ENCODE data around the gene P2RY2. TPM values are rescaled to one million over a fixed set of nuclear protein-coding genes. Genes with fewer than 3 reads are reported as not detected.

P2RY2 gene
- total and polyA plus RNA-seq, 2 experiments from 2014 or later: 0.63 to 1.6 TPM

GRCh38 chr11:73186294-73186850, 31.7 kb upstream of the P2RY2 start:
- Mint-ChIP-seq H3K27me3 (ENCODE audit: insufficient read depth, low read depth, poor library complexity) (peaks cover 14% of the 10 kb centered on the region), H3K4me3 (no peak overlapping the region), H3K4me1 (peaks cover 11% of the 10 kb centered on the region; the same call in 2 of the 3 replicates), H3K27ac (no peak overlapping the region), H3K9me3 (no peaks in the 10 kb centered on the region), H3K36me3 (ENCODE audit: low read depth) (no peaks in the 10 kb centered on the region)
- no peaks in the 10 kb centered on the region for H3K36me3 ChIP-seq (ENCODE audit: insufficient read depth)
- ATAC-seq (no peak), DNase-seq (ENCODE audit: low spot score) (no peak)
- no peaks in the 10 kb centered on the region for H3F3A ChIP-seq (replicated peaks; ENCODE audit: low read depth)
- H2AFZ ChIP-seq: no peak overlapping the region
- H3K4me3 ChIP-seq: no peak overlapping the region
- H3K9me2 ChIP-seq (ENCODE audit: insufficient read depth): no peaks in the 10 kb centered on the region
- H3K27me3 ChIP-seq (ENCODE audit: insufficient read depth): no peaks in the 10 kb centered on the region
- H3K79me2 ChIP-seq (replicated peaks; ENCODE audit: insufficient read depth): no peaks in the 10 kb centered on the region
- TF ChIP-seq NANOG (IDR thresholded peaks at IDR 0.05; ENCODE audit: borderline replicate concordance) (no peak), ZNF114 (CRISPR knock-in tag; IDR thresholded peaks at IDR 0.05) (no peak), ZNF462 (CRISPR knock-in tag; IDR thresholded peaks at IDR 0.05) (no peak), STAT1 (IDR thresholded peaks at IDR 0.05; ENCODE audit: unreplicated experiment) (no peak), CREB1 (CRISPR knock-in tag; IDR thresholded peaks at IDR 0.05; ENCODE audit: low read depth) (no peak), EZH2 (IDR thresholded peaks at IDR 0.05; ENCODE audit: low read depth, unreplicated experiment) (no peak)
- H3K4me1 ChIP-seq (ENCODE audit: insufficient read depth): no peaks in the 10 kb centered on the region
- H4K20me1 ChIP-seq (replicated peaks; ENCODE audit: insufficient read depth): no peaks in the 10 kb centered on the region
- H3K27ac ChIP-seq (ENCODE audit: low read depth): no peak overlapping the region
- H3K4me2 ChIP-seq: no peak overlapping the region

GRCh38 chr11:73186886-73187285, 31.2 kb upstream of the P2RY2 start:
- H3K4me3 Mint-ChIP-seq: no peak overlapping the region
- ATAC-seq: no peak

More at GRCh38 chr11:73186886-73187285, 31.2 kb upstream of the P2RY2 start:
- no peak for DNase-seq (ENCODE audit: low spot score)
- Mint-ChIP-seq H3K4me1 (peaks cover 11% of the 10 kb centered on the region; the same call in 2 of the 3 replicates), H3K36me3 (ENCODE audit: low read depth) (no peaks in the 10 kb centered on the region), H3K27ac (no peak overlapping the region), H3K9me3 (no peaks in the 10 kb centered on the region), H3K27me3 (ENCODE audit: insufficient read depth, low read depth, poor library complexity) (peaks cover 14% of the 10 kb centered on the region)
- Histone ChIP-seq H3K4me1 (ENCODE audit: insufficient read depth) (no peaks in the 10 kb centered on the region), H4K20me1 (replicated peaks; ENCODE audit: insufficient read depth) (no peaks in the 10 kb centered on the region), H3K27me3 (ENCODE audit: insufficient read depth) (no peaks in the 10 kb centered on the region), H3K36me3 (ENCODE audit: insufficient read depth) (no peaks in the 10 kb centered on the region), H3K9me2 (ENCODE audit: insufficient read depth) (no peaks in the 10 kb centered on the region), H3F3A (replicated peaks; ENCODE audit: low read depth) (no peaks in the 10 kb centered on the region), H2AFZ (no peak overlapping the region), H3K4me3 (no peak overlapping the region), H3K27ac (ENCODE audit: low read depth) (no peak overlapping the region), H3K4me2 (no peak overlapping the region), H3K79me2 (replicated peaks; ENCODE audit: insufficient read depth) (no peaks in the 10 kb centered on the region)
- TF ChIP-seq NANOG (IDR thresholded peaks at IDR 0.05; ENCODE audit: borderline replicate concordance) (no peak), ZNF331 (CRISPR knock-in tag; IDR thresholded peaks at IDR 0.05; ENCODE audit: low read depth) (no peak), ETS1 (IDR thresholded peaks at IDR 0.05) (no peak), STAT1 (IDR thresholded peaks at IDR 0.05; ENCODE audit: unreplicated experiment) (no peak), REST (IDR thresholded peaks at IDR 0.05; ENCODE audit: unreplicated experiment) (no peak), ZNF114 (CRISPR knock-in tag; IDR thresholded peaks at IDR 0.05) (no peak)

All from GM23338 (cell line).